PC-3 (cell line): Measurements from ENCODE around the gene EML3.

Experiments
- EZH2phosphoT487 ChIP-seq: fragments of 300-600 bp; sonication (generic); IDR thresholded peaks from 2 replicates; pipeline ENCODE4 v1.6.1; 2018; ENCODE audit warnings: mild to moderate bottlenecking, antibody characterized with exemption, low read length, borderline replicate concordance
- TF ChIP-seq, protein P1 (sequence below): fragments of 300-600 bp; sonication (generic); conservative IDR thresholded peaks from 2 replicates; pipeline ENCODE4 v1.5.1; 2017; ENCODE audit warnings: antibody characterized with exemption, low read depth, mild to moderate bottlenecking, low read length

DNA sequence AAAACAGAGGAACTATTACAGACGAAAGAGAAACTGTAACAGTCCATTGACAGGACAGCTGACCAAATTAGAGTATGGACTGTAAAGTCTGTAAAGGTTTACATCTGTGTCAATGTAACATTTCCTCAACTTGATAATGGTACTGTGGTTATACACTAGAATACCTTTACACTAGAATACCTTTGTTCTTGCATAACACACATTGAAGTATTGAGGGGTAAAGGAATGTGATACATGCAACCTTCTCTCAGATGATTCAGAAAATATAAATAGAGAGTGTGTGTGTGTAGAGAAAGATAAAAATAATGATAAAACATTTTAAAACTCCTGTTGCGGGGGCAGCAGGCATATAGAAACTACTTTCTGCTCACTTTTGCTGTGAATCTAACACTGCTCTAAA, 33.3 kb downstream of the EML3 start:
- TF ChIP-seq, protein P1, sequence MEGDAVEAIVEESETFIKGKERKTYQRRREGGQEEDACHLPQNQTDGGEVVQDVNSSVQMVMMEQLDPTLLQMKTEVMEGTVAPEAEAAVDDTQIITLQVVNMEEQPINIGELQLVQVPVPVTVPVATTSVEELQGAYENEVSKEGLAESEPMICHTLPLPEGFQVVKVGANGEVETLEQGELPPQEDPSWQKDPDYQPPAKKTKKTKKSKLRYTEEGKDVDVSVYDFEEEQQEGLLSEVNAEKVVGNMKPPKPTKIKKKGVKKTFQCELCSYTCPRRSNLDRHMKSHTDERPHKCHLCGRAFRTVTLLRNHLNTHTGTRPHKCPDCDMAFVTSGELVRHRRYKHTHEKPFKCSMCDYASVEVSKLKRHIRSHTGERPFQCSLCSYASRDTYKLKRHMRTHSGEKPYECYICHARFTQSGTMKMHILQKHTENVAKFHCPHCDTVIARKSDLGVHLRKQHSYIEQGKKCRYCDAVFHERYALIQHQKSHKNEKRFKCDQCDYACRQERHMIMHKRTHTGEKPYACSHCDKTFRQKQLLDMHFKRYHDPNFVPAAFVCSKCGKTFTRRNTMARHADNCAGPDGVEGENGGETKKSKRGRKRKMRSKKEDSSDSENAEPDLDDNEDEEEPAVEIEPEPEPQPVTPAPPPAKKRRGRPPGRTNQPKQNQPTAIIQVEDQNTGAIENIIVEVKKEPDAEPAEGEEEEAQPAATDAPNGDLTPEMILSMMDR, result no peak
- TF ChIP-seq EZH2phosphoT487, result no peak
